Liver (tissue), 3 donors: Measurements from ENCODE around the gene KRTAP10-3.

Source experiments
- GABPA ChIP-seq, 2 donors: IDR thresholded peaks in 1 of 2; conservative IDR thresholded peaks in 1 of 2; 2 replicates each; pipeline ENCODE4 v1.6.1; 2016; ENCODE audit warnings: antibody characterized with exemption in 2 of 2, mild to moderate bottlenecking in 1 of 2, moderate library complexity in 1 of 2
- RAD21 ChIP-seq, 2 donors: IDR thresholded peaks; 2 replicates each; pipeline ENCODE4 v1.6.1; 2016; ENCODE audit warnings: antibody characterized with exemption in 2 of 2, mild to moderate bottlenecking in 2 of 2
- TAF1 ChIP-seq: conservative IDR thresholded peaks from 2 replicates; pipeline ENCODE4 v1.6.1; 2016; ENCODE audit warnings: antibody characterized with exemption, mild to moderate bottlenecking
- YY1 ChIP-seq: IDR thresholded peaks from 2 replicates; pipeline ENCODE4 v1.6.1; 2016; ENCODE audit warnings: antibody characterized with exemption, mild to moderate bottlenecking
- TF ChIP-seq, protein P1 (sequence below): IDR thresholded peaks from 2 replicates; pipeline ENCODE4 v1.6.1; 2016; ENCODE audit warnings: antibody characterized with exemption
- TF ChIP-seq, protein P2 (sequence below): fragments of 150-350 bp; IDR thresholded peaks from 2 replicates; pipeline ENCODE4 v1.5.1; 2017; ENCODE audit warnings: improper control_type of control experiment, low read depth, low read length; ENCODE audit not compliant: missing input control
- donor health status: healthy.
- donor health status: healthy.

DNA sequence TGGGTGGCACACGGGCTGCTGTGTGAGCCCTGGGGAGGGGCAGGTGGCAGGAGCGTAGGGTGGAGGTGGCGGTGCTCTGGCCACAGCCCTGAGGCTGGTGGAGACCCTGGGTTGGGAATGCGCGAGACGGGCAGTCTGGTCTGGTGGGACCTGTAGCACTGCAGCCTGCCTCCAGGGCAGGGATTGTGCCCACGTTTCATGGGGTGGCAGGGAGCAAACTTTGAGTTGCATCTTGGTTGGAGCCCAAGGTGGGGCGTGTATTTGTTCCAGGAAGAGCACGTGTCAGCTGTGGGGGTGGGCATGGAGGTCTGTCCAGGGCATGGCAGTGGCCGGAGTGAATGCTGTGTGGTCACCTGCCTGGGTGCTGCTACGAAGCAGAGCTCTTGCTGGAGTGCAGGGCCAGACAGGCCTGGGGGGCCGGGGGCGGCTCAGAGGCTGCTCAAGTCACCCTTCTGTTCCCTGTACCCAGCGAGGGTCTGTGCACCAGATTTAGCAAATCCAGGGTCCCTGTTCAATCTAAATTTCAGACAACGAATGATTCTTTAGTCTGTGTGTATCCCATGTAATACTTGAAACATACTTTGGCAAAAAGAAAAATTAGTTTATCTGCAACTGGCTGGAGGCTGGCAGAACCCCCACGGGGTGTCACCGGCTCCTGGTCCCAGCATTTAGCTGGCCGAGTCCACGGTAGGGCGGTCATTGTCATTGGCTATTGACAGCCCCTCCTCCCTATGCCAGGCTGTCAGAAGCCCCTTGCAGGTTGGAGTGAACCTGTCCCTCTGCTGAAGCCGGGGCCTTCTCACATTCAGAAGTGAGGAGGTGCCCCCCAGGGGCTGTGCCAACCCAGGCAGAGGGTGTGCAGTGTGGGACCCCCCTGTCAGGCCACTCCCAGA, 45.9 kb downstream of the KRTAP10-3 start:
- TF ChIP-seq, protein P1, sequence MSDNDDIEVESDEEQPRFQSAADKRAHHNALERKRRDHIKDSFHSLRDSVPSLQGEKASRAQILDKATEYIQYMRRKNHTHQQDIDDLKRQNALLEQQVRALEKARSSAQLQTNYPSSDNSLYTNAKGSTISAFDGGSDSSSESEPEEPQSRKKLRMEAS, result no peak
- TF ChIP-seq, protein P2, sequence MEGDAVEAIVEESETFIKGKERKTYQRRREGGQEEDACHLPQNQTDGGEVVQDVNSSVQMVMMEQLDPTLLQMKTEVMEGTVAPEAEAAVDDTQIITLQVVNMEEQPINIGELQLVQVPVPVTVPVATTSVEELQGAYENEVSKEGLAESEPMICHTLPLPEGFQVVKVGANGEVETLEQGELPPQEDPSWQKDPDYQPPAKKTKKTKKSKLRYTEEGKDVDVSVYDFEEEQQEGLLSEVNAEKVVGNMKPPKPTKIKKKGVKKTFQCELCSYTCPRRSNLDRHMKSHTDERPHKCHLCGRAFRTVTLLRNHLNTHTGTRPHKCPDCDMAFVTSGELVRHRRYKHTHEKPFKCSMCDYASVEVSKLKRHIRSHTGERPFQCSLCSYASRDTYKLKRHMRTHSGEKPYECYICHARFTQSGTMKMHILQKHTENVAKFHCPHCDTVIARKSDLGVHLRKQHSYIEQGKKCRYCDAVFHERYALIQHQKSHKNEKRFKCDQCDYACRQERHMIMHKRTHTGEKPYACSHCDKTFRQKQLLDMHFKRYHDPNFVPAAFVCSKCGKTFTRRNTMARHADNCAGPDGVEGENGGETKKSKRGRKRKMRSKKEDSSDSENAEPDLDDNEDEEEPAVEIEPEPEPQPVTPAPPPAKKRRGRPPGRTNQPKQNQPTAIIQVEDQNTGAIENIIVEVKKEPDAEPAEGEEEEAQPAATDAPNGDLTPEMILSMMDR, result no peak
- TF ChIP-seq YY1, result no peak
- no peak for TF ChIP-seq TAF1
- TF ChIP-seq GABPA (IDR thresholded peaks at IDR 0.05 in 1 of 2, conservative IDR thresholded peaks at IDR 0.05 in 1 of 2), result no peak
- no peak for TF ChIP-seq RAD21 (IDR thresholded peaks at IDR 0.05)
